GM19467 (cell line): ENCODE measurements around the gene BTBD18.

Source experiments
- ATAC-seq: cut with Tn5 transposase; IDR thresholded peaks from one replicate; pipeline ENCODE4 v1.9.1; 2021; ENCODE audit warnings: mild to moderate bottlenecking, moderate library complexity; ENCODE audit not compliant: unreplicated experiment

The BTBD18 gene

GRCh38 chr11:57776577-57777210 lies 25.1 kb upstream of the BTBD18 start:
- no peak for ATAC-seq

DNA sequence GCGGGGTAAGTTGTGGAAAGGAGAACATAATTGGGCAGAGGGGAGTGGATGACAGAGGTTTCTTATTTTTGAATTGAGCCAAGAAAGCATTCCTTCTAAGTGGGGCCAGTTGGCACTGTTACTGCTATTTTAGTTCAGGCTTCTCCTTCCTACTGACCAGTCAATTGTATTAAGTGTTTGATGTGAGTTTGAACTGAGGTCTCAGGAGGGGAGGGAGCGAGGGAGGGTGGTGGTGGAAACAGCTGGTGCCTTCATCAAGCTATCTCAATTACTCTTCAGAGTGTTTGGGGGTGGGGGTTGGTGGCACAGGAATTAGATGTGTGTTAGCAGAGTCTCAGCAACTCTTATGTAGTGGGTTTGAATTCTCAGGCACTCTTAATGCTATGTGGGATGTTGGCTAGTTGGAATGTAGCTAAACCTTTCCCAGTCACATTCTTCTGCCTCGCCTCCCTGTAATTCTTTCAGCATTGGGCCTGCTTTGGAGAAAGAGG lies 24.5 kb upstream of the BTBD18 start:
- ATAC-seq: no peak

- no peak for ATAC-seq
These were observed 23.9 kb upstream of the BTBD18 start for GRCh38 chr11:57775491-57775890.

DNA sequence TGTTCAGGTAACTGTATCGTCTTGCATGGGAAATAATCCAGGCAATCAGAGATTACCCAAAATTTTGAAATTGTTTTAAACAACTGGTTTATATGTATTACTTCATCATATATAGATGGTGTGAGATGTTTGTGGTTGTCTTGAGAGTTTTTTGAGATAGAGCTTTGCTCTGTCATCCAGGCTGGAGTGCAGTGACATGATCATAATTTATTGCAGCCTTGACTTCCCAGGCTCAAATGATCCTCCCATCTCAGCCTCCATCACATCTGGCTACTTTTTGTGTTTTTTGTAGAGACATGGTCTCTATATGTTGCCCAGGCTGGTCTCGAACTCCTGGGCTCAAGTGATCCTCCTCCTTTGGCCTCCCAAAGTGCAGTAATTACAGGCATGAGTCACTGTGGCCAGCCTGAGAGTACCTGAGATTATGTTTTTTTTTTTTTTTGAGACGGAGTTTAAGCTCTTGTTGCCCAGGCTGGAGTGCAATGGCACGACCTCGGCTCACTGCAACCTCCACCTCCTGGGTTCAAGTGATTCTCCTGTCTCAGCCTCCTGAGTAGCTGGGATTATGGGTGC lies 21.5 kb upstream of the BTBD18 start:
- no peak for ATAC-seq

GRCh38 chr11:57772562-57772961 lies 20.9 kb upstream of the BTBD18 start:
- ATAC-seq: no peak

- no peak for ATAC-seq
These were observed 19.7 kb upstream of the BTBD18 start for GRCh38 chr11:57771365-57771764.

DNA sequence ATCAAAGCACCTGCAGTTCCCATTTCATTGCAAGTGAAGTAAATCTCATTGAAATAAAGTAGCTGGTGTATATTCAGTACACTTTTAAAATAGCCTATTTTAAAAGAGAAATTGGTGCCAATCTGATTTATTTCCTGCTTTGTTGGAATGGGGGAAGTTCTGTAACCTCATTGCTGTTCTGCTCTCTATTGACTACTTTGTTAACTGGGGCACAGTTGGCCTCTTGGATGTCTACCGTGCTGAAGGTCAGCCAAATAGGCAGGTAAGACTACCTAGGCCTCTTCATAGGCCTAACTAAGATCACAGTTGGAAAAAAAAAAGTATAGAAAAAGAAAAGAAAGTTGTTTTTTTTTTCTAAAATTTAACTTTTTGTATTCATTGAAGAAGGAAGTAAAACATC lies 19.2 kb upstream of the BTBD18 start:
- no peak for ATAC-seq

DNA sequence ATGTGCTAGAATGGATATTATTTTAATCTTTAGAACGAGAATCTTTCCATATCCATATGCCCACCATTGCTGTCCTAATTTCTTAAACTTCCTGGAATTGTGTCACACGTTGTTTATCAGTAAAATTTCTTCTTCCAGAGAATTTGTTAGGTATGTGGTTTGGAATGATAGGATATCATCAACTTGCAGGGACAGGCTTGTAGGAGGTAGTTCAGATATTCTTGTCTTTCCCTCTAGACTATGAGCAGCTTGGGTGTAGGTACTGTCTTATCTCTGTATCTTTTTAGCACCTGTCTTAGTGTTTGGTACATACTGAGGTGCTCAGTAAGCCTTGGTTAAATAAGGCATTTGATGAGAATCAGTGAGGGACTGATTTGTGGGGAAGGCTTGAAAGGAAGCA lies 13.4 kb upstream of the BTBD18 start:
- ATAC-seq: no peak

- ATAC-seq: no peak
These were observed 12.9 kb upstream of the BTBD18 start for GRCh38 chr11:57764566-57764965.

DNA sequence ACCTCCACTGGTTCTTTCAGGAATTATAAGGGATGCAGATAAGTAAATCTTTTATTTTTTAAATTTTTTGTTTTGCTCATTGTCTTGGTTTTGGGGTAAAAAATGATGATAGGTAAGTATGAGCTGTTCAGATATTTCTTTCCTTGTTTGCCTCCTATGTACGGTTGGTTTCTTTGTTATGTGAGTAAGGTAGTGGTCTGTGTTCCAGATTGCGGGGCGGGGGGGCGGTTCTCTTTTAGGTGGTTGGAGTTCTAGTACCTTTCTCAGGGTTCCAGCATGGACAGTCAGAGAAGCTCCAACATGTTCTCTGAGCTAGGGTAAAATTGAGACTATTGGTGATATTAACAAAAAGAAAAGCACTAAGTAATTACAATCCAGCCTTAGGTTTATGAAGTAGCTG lies 12.4 kb upstream of the BTBD18 start:
- no peak for ATAC-seq

DNA sequence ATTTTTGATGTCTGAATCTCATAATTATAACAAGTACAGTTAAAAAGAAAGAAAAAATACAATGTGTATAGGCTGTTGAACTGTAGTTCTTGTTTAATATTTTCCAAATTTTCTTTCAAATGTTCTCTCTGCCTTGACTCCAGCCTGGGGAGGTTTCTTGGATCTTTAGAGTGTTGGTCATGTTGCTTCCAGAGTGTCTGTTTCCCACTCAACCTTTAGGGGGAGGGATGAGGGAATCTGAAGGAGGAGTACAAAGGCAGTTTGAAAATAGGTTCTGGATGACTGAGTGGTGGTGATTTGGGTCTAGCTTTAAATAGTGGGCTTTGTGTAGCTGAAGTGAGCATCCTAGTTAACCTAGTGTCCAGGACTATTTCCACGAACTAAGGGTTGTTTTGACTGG lies 11.9 kb upstream of the BTBD18 start:
- ATAC-seq: no peak

DNA sequence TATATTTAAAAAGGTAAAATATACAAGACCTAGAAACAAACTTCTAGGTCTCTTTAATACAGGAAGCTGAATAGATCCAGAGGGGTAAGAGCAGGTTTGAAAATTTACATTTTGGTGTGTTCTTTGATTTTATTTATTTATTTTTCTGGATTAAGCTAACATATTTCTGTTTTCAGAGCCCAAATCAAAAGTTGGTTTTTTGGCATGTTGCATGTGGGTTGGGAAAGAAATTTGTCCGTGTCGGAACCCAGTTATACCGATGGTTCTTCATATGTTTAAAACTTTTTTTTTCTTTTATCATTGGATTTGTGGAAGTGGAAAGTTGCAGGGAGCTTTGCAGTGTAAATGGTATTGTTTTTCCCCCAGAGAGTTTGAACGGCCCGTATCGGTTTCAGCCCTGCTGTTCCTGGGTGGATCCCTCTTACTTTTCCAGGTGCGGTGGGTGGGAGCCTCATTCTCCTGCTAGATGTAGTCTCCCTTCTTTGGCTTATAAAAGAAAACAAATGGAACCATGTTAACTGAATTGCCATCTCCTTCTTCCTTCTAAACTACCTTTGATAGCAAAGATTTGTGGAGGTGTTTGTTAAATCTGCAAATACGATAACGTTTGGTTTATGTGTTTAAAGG lies 10.7 kb upstream of the BTBD18 start:
- ATAC-seq: no peak

DNA sequence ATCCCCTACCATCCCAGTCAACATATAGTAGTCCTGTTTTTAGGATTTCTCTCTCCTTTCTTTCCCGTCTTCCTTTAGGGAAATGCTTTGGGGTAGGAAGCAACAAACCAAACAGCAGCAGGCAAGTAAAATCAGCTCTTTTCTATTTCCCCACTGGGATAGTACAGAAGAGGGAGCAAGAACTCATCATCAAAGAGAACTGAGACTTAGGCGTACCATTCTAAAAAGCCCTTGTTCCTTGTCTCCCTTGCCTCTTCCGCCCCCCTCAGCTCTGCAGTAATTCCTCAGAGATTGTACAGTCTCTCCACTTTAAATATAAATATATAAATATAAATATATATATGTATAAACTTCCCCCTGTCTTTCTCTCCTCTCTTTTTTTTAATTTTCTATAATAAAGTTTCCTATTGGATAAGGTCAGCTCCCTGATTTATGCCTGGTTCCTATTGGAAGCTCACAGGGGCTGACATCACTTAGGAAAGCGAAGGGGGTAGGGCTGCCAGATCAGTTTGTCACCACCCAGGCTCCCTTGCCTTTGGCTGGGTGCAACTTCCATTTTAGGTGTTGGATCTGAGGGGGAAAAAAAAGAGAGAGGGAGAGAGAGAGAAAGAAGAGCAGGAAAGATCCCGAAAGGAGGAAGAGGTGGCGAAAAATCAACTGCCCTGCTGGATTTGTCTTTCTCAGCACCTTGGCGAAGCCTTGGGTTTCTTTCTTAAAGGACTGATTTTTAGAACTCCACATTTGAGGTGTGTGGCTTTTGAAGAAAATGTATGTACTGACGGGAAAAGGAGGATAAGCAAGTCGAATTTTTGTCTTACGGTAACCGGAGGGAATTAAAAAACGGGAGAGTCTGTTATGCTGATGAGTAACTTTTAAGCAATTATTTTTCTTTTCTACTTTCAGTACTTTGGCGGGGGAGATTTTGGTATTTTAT lies 9.9 kb upstream of the BTBD18 start, which contains the start of gene CTNND1:
Gene CTNND1 (plus strand): TSS at position 502 of the 934 bp plus-strand sequence. CDS start 29,677 bp downstream, outside the sequence.
- ATAC-seq: peak; percentile 81

DNA sequence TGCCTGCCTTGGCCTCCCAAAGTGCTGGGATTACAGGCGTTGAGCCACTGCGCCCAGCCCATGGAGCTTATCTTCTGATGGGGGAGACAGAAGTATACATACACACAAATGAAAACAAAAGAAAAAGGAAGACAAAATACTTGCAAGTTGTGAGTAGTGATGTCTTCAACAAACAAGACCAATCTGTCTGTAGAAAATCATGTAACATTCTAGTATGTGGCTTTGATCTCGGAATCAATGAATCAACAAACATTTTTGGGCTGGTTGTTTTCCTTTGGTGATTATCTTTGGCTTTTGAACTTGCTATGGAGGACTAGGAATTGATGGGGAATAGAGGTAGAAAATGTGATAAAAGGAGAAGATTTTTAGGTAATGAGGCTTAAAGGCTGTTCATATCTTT lies 6.6 kb upstream of the BTBD18 start:
- ATAC-seq: no peak

- no peak for ATAC-seq
These were observed 1.3 kb upstream of the BTBD18 start for GRCh38 chr11:57752954-57753353.

DNA sequence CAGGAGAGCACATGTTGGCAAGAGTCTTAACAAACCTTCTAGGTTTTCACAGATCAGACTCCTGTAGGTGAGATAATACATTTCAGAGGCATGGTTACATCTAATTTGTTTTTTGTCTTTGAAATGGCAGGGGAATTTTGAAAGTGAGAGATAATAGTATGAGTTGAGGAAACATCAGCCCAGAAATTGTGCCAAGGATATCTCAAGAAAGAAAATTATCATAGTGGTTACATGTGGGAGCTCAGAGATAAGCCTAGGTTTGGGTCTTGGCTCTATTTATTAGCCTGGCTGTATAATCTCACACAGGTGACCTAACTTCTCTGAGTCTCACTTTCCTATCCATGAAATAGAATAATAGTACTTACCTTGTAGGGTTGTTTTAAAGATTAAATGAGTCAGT lies 443 bp downstream of the BTBD18 start:
- no peak for ATAC-seq

DNA sequence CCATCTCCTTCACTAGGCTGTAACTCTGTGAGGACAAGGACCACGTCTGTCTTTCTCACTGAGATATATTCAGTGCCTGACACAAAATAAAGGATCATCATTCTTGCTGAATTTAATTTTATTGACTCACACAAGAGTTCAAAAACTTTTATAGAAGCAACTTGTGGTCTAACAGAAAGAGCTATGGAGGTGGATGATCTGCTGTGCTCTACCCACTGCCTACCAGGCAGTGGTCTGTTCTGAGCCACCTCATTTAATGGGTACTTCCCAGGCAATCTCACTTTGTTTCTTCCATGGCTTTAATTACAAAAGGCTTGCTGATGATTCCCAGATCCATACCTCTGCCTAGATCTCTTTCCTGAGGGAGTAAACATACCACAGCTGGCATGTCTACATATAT lies 4.7 kb downstream of the BTBD18 start:
- ATAC-seq: no peak

GRCh38 chr11:57745206-57745605 lies 6.4 kb downstream of the BTBD18 start:
- ATAC-seq: no peak

DNA sequence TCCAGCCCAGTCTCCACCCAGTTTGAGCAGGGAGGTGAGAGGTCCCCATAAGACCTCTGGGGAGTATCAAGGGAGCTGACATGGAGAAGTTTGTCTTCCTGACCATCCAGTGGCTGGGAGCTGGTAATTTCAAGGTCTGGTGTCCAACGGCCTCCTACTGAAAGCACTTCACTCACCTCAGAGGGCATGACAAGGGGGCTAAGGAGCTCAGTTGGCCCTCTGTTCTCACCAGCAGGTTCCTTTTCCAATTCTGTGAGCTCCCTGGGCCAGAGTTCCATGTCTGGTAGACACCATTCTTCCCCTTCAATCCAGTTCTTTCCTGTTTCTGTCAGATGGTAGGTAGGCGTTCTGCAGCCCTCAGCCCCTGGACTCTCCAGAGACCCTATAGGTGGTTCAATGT lies 7.3 kb downstream of the BTBD18 start:
- ATAC-seq: no peak

DNA sequence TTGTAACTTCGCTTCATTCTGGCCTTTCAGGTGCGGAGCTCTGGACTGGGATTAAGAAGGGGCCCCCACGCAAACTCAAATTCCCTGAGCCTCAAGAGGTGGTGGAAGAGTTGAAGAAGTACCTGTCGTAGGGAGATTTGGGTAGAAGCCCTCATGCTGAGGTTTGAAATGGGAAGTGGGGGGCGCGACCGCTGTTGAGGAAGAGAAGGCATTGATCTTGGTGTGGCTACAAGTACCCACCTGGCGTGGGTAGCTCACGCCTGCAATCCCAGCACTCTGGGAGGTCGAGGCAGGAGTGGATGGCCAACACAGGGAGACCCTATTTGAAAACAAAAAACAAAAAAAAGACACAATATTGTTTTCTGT lies 9.5 kb downstream of the BTBD18 start:
- no peak for ATAC-seq
